Fibroblast of skin of right quadriceps (primary cell): ENCODE results near the gene ICAM3.

ENCODE experiments used
- DNase-seq: peaks from one replicate; pipeline ENCODE4 v3.0.0-alpha.2; 2013

ICAM3 gene

DNA sequence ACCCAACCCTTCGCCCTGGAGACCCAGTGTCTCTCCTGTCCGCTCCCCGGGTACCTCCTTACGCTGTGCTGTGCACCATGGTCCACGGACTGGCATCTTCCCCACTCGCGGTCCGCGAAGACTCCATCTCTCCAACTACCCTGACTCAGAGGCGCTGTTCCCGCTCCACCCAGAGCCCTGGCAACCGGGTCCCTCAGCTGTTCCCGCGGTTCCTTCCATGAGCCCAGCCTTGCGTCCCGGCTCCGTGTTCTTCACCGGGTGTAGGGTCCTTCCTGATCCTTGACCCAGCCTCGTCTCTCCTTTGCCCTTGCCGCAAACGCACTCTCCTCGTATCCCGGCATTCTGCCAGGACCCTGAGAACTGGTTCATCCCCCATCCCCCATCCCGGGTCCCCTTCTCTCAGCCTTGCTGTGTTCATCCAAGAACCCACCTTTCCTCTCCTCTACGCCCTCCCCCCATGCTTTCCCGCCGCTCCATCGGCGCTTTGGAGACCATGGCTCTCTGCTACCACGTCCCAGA lies 49.0 kb downstream of the ICAM3 start:
- no peak for DNase-seq

DNA sequence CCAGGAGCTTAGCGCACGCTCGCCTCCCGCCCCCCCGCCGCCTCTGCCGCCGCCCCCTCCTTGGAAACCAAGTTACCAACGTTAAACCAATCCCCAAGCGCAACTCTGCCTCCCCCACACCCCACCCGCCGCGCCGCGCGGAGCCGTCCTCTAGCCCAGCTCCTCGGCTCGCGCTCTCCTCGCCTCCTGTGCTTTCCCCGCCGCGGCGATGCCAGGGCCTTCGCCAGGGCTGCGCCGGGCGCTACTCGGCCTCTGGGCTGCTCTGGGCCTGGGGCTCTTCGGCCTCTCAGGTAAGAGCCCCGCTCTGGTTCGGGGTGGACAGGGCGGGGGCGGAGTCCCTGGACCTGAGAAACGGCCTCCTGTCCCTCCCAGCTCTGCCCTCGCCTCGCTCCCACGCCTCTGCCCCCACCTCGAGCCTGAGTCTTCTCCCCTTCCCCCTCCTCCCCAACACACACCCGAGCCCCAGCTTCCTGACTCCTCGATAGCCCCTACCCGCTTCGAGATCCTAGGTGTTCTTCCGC lies 49.5 kb downstream of the ICAM3 start, which contains the start of gene ICAM5:
Gene ICAM5, plus strand, starts transcription at position 117 of the 521 bp plus-strand sequence. Its CDS starts 92 bp downstream, at position 209.
- no peak for DNase-seq

DNA sequence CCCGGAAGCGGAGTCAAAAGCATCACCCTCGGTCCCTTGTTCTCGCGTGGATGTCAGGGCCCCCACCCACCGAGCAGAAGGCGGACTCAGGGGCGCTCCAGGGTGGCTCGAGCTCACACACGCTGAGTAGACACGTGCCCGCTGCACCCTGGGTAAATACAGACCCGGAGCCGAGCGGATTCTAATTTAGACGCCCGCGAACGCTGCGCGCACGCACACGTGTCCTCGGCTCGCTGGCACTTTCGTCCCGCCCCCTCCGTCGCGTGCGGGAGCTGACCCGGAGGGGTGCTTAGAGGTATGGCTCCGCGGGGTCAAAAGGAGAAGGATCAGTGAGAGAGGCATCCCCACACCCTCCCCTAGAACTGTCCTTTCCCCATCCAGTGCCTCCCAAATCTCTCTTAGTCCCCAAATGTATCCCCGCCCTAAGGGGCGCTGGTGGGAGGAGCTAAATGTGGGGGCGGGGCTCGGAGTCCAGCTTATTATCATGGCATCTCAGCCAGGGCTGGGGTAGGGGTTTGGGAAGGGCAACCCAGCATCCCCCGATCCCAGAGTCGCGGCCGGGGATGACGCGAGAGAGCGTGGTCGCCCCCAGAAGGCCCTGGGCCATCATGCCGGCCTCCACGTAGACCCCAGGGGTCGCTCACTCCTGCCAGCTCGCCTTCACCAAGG lies 50.1 kb downstream of the ICAM3 start:
- DNase-seq = peak; percentile 58

DNA sequence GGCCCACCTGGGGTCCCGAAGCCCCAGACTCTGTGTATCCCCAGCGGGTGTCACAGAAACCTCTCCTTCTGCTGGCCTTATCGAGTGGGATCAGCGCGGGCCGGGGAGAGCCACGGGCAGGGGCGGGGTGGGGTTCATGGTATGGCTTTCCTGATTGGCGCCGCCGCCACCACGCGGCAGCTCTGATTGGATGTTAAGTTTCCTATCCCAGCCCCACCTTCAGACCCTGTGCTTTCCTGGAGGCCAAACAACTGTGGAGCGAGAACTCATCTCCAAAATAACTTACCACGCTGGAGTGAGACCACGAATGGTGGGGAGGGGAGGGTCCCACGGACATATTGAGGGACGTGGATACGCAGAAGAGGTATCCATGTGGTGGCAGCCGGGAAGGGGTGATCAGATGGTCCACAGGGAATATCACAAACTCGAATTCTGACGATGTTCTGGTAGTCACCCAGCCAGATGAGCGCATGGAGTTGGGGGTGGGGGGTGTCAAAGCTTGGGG lies 50.7 kb downstream of the ICAM3 start:
- peak; percentile 57 for DNase-seq

DNA sequence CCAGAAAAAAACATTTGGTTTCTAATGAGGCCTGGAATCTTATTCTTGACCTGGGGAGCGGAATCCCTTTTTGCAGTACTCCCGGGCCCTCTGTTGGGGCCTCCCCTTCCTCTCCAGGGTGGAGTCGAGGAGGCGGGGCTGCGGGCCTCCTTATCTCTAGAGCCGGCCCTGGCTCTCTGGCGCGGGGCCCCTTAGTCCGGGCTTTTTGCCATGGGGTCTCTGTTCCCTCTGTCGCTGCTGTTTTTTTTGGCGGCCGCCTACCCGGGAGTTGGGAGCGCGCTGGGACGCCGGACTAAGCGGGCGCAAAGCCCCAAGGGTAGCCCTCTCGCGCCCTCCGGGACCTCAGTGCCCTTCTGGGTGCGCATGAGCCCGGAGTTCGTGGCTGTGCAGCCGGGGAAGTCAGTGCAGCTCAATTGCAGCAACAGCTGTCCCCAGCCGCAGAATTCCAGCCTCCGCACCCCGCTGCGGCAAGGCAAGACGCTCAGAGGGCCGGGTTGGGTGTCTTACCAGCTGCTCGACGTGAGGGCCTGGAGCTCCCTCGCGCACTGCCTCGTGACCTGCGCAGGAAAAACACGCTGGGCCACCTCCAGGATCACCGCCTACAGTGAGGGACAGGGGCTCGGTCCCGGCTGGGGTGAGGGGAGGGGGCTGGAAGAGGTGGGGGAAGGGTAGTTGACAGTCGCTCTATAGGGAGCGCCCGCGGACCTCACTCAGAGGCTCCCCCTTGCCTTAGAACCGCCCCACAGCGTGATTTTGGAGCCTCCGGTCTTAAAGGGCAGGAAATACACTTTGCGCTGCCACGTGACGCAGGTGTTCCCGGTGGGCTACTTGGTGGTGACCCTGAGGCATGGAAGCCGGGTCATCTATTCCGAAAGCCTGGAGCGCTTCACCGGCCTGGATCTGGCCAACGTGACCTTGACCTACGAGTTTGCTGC lies 52.4 kb downstream of the ICAM3 start, which contains the start of gene ICAM4:
Gene ICAM4, plus strand, starts transcription at position 153 of the 935 bp plus-strand sequence. Its CDS starts 58 bp downstream, at position 211.
- no peak for DNase-seq

DNA sequence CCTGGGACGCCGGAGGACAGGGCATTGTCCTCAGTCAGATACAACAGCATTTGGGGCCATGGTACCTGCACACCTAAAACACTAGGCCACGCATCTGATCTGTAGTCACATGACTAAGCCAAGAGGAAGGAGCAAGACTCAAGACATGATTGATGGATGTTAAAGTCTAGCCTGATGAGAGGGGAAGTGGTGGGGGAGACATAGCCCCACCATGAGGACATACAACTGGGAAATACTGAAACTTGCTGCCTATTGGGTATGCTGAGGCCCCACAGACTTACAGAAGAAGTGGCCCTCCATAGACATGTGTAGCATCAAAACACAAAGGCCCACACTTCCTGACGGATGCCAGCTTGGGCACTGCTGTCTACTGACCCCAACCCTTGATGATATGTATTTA lies 54.0 kb downstream of the ICAM3 start:
- DNase-seq = no peak

GRCh38 chr19:10284960-10285278 lies 54.5 kb downstream of the ICAM3 start:
- no peak for DNase-seq

DNA sequence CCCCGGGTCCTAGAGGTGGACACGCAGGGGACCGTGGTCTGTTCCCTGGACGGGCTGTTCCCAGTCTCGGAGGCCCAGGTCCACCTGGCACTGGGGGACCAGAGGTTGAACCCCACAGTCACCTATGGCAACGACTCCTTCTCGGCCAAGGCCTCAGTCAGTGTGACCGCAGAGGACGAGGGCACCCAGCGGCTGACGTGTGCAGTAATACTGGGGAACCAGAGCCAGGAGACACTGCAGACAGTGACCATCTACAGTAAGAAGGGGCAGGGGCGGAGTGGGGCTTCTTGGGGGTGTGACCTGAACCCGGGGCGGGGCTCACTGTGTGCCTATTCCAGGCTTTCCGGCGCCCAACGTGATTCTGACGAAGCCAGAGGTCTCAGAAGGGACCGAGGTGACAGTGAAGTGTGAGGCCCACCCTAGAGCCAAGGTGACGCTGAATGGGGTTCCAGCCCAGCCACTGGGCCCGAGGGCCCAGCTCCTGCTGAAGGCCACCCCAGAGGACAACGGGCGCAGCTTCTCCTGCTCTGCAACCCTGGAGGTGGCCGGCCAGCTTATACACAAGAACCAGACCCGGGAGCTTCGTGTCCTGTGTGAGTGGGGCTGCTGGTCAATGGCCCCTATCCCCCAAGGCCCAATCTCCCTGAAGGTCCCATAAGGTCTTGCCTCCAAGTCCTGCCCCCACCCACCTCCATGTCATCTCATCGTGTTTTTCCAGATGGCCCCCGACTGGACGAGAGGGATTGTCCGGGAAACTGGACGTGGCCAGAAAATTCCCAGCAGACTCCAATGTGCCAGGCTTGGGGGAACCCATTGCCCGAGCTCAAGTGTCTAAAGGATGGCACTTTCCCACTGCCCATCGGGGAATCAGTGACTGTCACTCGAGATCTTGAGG lies 55.1 kb downstream of the ICAM3 start:
- DNase-seq = no peak
